Activated CD8-positive, alpha-beta memory T cell treated with anti-CD3 and anti-CD28 coated beads for 1 hour (primary cell): ENCODE results near the gene IGDCC3.

Experiments used
- DNase-seq, 2 donors: peaks; one replicate each; pipeline ENCODE4 v3.0.0-alpha.2; 2020; ENCODE audit warnings: low read depth in 1 of 2; ENCODE audit errors: extremely low read depth in 1 of 2

The IGDCC3 gene

GRCh38 chr15:65344914-65345275, 32.9 kb downstream of the IGDCC3 start:
- no peak for DNase-seq

DNA sequence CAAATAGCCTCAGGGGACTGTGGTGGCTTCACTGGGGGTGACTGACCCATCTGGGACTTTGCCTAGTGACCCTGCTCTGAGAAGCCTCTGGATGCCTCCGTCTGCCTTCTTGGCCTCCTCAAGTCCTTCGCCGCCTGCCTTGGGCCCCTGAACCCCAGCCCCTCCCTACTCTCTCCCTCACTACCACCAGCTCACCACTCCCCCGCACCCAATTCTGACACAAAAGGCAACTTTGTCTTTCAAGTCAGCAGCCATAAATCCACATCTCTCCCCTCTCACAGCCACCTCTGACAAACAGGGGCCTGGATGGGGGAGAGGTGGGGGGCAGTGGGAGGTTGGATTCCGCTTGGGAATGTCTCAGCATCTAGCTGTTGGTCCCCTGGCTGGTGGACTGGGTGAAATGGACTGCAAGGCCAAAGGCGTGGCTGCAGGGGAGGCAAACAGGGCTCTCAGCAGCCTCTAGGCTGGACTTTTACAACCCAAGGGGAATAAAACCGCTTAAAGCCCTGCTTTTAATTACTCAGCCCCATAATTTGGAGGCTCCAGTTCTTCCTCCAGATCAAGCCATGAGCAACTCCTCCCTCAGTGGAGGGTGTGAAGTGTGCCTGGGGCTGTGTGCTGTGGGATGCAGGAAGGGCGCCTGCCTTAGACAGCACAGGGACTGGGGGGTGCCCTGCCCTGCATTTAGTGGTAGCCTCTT, 33.4 kb downstream of the IGDCC3 start:
- no peak for DNase-seq

GRCh38 chr15:65343374-65343981, 34.3 kb downstream of the IGDCC3 start:
- no peak for DNase-seq

DNA sequence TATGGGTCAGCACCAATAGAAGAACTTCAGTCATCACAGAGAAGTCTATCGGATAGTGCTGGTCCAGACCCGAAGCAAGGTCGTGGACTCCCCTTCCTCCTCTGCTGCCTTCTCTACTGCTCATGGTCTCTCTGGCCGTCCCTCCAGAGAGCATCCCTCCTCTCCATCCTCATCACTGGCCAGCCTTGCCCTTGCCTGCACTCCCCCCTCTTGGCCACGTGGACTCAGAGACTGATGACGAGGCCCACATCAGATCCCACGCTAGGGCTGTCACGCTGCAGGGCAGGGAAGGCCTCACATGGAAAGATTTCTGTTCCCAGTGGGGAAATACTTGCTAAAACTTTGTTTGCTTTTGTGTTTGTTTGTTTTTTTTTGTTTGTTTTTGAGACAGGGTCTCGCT, 35.3 kb downstream of the IGDCC3 start:
- no peak for DNase-seq

DNA sequence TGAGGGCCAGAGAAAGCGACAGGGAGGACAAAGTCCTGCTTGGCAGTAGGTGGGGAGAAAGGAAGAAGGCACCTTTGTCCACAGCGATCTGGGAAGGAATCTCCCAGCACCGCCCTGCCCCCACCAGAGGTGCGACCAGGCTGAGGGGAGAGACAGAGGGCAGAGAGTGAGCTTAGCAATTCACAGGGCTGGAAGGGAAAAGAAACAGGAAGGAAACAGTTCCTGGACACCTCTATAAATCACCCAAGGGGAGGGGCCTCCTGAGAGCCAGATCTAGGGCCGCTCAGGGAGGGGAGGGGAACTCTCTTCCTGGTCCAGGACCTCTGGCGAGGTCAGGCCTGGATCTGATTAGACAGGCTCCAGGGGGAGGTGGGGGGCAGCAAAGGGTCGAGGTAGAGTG, 37.9 kb downstream of the IGDCC3 start:
- DNase-seq = no peak

GRCh38 chr15:65339416-65339815, 38.4 kb downstream of the IGDCC3 start:
- DNase-seq = no peak

- no peak for DNase-seq
These were observed 39.0 kb downstream of the IGDCC3 start for GRCh38 chr15:65338823-65339222.

DNA sequence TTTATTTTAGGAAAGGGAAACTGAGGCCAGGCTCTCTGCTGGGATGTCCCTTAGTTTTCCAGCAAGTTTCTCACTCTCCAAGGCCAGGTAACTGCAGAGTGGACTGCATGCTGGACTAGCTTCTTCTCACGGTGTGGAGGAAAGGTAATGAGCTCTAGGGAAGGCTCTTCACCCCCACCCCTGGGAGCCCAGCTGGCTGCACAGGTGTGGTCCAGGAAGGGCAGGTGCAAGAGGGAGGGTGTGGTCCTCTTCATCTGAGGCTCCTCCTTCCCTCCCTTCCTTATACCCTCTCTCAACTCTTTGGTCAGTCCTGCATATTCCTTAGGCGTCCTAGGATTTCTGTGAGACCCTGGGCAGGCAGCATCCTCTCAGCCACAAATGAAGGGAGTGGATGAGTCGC, 39.4 kb downstream of the IGDCC3 start:
- no peak for DNase-seq

GRCh38 chr15:65337436-65338070, 40.2 kb downstream of the IGDCC3 start:
- DNase-seq = no peak

DNA sequence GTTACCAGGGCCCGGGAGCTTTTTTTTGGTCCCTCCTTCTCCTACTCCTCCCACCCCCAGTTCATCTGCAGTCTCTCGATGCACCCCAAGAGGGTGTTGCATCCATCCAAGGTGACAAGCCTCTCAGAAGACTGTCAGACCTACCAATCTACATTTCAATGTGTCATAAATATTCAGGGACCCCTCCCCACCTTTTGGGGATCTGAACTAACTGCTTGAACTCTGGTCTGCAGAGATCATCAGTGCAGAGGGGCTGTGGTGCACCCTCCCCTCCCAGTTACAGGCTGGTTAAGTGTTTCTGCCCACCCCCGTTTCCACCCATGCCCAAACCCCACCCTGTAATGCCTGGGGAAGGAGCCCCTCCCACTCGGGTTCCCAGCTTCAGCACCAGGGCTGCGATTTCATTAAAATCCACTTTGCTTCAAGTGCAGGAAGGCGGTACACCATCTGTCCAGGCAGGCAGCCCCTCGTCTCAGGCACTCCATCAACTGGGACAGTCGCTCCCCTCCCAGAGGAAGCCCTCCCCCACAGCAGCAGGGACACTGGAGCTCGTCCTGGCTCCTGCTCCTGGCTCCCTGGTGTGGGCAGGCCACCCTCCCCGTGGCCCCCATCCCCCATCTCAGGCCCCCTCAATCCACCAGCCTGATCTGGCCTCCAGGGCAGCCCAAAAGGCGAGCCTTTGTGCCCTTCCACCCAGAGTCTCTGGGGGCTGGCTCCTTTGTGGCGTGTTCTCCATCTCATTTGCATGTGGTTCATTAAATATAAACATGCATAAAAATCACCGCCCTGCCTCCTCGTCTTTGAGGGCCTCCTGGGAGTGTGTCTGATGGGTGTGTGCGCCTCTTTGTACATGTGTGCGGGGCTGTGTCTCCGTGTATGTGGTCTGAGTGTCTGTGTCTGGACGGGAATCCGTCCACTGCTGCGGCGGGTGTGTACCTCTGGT, 41.0 kb downstream of the IGDCC3 start:
- no peak for DNase-seq

DNA sequence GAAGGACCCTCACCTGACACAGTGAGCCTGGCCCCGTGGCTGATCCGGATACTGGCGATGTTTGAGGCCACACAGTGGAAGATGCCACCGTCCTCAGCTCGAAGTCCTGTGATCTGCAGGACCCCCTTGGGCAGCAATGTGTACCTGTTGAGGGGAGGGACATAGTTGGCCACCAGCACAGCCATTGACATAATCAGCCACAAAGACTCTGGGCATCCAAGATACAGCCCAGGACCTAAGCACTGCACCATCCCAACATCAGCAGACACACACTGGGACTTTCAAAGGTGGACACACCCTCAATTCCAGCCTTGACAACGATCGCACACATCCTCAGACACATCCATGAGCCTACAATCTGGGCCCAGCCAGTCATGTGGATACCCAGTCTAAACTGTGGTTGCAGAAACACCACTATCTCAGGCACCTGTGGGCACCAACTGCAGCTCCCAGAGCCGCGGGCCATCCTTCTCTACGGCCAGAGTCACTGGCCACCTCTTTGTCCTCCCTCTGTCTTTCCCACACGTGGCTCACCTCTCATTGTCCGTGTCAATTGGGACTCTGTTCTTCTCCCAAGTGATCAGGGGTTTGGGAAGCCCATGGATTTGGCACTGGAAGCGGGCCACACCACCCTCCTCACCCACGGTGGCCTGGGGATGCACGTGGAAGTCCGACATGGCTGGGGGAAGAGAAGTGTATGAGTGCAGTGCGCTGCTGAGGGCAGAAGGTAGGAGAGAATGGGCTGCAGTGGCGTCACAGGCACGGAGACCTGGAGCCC, 42.3 kb downstream of the IGDCC3 start:
- DNase-seq = no peak

- no peak for DNase-seq
These were observed 43.1 kb downstream of the IGDCC3 start for GRCh38 chr15:65334586-65335231.

- no peak for DNase-seq
These were observed 43.9 kb downstream of the IGDCC3 start for GRCh38 chr15:65333856-65334255.

- DNase-seq = no peak
These were observed 44.5 kb downstream of the IGDCC3 start for GRCh38 chr15:65333148-65333820.

GRCh38 chr15:65332391-65333147, 45.2 kb downstream of the IGDCC3 start:
- DNase-seq = no peak

DNA sequence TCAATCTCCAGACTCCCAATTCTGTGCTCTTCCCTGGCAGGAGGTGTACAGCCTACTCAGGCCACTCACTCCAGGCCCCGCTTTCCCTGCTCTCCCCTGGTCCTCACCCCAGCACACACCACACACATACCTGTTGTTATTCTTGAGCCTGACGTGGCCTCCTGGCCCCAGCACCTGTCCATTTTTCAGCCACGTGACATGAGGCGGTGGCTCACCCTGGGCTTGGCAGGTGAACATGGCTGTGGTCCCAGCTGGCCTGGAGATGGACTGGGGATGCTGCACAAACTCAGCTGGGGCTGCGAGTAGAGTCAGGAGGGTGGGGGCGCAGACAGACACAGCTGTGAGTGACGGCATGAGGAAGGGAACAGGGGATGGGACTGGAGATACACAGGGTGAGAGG, 46.0 kb downstream of the IGDCC3 start:
- DNase-seq = no peak

DNA sequence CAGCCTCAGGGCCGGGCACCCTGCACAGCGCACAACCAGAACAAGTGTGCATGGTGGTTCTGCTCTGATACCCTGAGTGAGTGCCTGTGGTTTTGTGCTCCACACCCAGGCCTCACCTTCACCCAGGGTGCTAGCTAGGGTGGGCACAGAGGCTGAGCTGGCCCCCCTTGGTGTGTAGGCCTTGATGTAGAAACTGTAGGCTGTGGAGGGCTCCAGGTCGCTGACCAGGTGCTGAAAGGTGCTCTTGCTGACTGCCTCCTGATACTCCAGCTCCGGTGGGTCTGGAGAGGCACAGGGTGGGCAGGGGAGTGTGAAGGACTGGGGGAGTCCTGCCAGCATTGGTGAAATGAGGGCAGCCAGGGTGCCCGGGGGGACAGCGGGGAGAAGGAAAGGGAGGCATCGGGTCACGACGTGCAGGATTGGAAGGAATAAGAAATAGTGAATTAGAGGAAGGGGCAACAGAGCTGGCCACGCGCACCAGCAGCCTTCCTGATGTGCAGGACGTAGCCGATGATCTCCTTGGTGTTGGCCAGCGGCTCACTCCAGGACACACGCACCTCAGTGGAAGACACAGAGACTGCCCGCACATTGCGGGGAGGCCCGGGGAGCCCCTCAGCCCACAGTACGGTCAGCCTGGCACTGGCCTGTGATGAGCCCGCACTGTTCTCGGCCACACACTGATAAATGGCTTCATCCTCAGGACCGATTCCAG, 46.7 kb downstream of the IGDCC3 start:
- DNase-seq = no peak
